ENCODE data around the gene FSHR. TPM values are rescaled to one million over a fixed set of nuclear protein-coding genes. Genes with fewer than 3 reads are reported as not detected.

The FSHR gene
- total RNA-seq, 1 experiment from 2014 or later, result not detected

GRCh38 chr2:49033394-49034185 is 120.7 kb downstream of the FSHR start:
- no peak for DNase-seq (ENCODE audit: low read depth)

GRCh38 chr2:49032936-49033335 is 121.4 kb downstream of the FSHR start:
- DNase-seq (ENCODE audit: low read depth), result no peak

- DNase-seq (ENCODE audit: low read depth), result no peak
These were observed 122.2 kb downstream of the FSHR start for GRCh38 chr2:49032126-49032525.

- DNase-seq (ENCODE audit: low read depth), result no peak
These were observed 124.9 kb downstream of the FSHR start for GRCh38 chr2:49029406-49029805.

DNA sequence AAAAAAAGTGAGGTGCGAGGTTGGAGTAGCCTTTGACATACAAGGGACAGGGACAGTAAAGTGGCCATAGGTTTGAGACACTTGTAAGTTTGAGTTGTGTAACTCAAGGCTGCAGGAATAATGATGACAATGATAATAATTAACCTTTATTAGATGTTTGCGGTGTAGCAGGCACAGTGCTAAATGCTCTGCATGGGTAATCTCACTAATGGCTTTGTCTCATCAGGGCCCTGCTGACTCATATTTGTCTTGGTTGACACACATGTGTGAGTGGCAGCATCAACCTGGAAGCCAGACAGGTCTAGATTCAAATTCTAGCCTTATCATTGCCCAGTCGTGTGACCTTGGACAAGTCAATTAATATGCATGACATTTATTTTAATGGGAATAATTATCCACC is 126.2 kb downstream of the FSHR start:
- DNase-seq (ENCODE audit: low read depth), result no peak

DNA sequence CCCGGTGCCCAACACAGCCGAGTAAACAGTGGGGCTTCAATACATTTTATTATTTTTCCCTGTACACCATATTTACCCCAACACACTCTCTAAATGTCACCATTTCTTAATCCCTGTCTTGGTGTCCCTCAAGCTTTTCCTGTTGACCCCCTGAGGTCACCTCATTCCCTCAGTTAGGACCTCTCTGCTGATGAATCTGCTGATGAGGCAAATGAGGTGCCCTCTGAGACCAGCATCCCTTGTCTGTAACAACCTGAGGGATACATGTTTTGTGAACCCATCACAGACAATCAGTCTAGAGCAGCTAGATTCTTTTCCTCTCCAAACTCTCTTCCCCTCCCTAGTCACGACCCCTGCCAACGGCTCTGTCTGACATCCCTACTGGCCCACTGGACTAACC is 127.6 kb downstream of the FSHR start:
- DNase-seq (ENCODE audit: low read depth), result no peak

- no peak for DNase-seq (ENCODE audit: low read depth)
These were observed 133.0 kb downstream of the FSHR start for GRCh38 chr2:49021271-49021670.

DNA sequence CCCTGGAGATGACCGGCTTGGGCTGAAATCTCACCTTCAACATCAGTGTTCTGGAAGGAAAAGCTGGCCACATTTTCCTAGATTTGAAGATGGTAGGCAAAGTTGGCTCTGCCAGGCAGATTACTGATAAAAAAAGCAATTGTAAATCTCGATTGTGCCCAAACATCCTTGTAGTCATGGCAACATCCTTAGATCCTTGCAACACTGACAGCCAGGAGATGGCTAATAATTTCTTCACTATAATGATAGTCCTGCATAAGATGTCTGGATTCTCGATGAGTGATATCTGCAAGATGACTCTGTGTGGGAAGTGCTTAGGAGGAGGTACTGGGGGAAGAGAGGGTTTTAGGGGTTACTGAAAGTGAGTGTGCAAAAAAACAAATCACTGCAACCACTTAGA is 149.1 kb downstream of the FSHR start:
- no peak for DNase-seq (ENCODE audit: low read depth)

DNA sequence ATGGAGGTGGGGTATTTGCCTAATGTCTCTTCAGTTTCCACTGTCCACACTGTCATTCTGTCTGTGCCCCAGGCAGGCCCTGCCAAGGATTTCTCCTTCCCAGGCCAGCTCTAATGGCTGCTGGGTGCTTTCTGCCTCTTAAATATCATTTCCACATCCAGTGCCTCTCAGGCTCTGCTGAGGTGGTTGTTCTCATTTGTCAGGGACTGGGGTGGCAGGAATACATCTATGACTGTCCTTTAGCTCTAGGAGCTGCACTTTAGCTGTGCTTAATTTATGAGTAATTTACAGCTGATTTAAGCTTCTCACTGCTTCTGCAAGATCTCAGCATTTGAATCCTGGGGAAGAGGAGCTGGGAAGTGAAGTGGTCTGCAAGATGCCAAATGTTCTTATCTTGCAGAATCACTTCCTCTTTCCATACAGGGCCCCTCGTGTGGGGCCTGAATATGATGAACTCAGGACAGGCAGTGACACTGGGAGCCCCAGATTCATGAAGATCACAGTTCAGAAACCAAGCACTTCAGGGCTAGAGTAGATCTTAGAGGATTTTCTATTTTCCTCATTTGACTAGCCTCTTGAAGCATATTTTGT is 150.2 kb downstream of the FSHR start:
- no peak for DNase-seq (ENCODE audit: low read depth)

- no peak for DNase-seq (ENCODE audit: low read depth)
These were observed 151.1 kb downstream of the FSHR start for GRCh38 chr2:49003201-49003600.

GRCh38 chr2:49002750-49003149 is 151.6 kb downstream of the FSHR start:
- DNase-seq (ENCODE audit: low read depth), result no peak

DNA sequence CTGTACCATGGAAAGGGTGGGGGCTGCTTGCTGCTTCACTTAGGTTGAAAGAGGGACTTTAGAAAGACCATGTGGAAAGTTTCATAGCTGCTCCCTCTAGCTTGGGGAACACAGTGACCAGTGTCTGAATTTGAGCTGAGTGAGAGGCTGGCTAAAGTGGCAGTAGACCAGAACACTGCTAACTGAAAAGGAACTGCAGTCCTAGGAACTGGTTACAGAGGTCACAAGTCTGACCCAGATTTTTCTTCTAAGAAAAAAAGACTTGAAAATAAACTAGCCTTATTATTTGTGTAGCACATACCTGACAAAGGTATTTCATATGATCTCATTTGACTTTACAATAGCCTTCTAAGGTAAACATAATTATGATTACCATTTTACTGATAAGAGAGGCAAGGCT is 153.6 kb downstream of the FSHR start:
- no peak for DNase-seq (ENCODE audit: low read depth)

GRCh38 chr2:48998449-48998848 is 155.9 kb downstream of the FSHR start:
- DNase-seq (ENCODE audit: low read depth), result no peak

GRCh38 chr2:48993576-48993975 is 160.7 kb downstream of the FSHR start:
- no peak for DNase-seq (ENCODE audit: low read depth)

GRCh38 chr2:48991415-48992131 is 162.7 kb downstream of the FSHR start:
- no peak for DNase-seq (ENCODE audit: low read depth)

GRCh38 chr2:48984922-48985321 is 169.4 kb downstream of the FSHR start:
- DNase-seq (ENCODE audit: low read depth), result no peak

- no peak for DNase-seq (ENCODE audit: low read depth)
These were observed 170.8 kb downstream of the FSHR start for GRCh38 chr2:48983551-48983950.

- no peak for DNase-seq (ENCODE audit: low read depth)
These were observed 171.4 kb downstream of the FSHR start for GRCh38 chr2:48982887-48983435.

DNA sequence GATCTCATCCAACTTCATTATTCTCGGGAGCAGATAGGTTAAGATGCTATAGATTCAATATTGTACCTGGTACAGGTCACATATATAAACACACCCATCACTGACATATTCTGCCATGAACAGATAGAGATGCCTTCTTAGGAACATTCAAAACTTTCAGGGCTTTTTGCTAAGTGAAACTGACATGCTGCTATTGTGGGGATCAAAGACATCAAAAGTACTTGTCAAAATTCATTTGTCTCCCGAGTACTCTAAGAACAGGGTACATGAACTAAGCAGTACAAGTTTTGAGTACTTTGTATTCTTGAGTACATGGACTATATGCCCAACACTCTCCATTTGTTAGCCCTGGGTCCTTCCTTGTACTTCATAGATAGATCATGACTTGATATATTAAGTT is 173.5 kb downstream of the FSHR start:
- DNase-seq (ENCODE audit: low read depth), result no peak

DNA sequence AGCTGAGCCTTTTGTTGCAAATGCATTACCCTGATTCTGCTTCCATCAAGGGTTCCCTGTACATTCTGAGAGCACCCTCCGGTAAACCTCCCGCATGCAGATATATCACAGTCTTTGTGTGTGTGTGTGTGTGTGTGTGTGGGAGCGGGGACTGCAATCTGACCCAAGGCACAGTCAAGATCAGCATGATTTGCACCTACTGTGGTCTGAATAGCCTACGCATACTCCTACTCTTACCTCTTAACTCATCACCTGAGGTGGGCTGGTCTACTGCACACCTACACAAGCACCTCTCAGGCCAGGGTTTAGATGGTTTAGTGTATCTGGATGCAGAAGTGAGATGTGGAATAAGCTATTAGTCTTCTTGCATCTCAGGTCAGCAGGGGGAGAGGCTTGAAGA is 174.6 kb downstream of the FSHR start:
- no peak for DNase-seq (ENCODE audit: low read depth)

GRCh38 chr2:48978131-48978530 is 176.2 kb downstream of the FSHR start:
- DNase-seq (ENCODE audit: low read depth), result no peak

- DNase-seq (ENCODE audit: low read depth), result no peak
These were observed 182.5 kb downstream of the FSHR start for GRCh38 chr2:48971801-48972200.

GRCh38 chr2:48968011-48968410 is 186.3 kb downstream of the FSHR start:
- DNase-seq (ENCODE audit: low read depth), result no peak
